AG09319 (cell line): ENCODE data around the gene CHERP.
"Not testable (repeated sequence)": the region's sequence is repeated elsewhere in the genome, so short reads cannot be mapped to it uniquely, and the experiment has no call there.

Experiments used
- DNase-seq: peaks from one replicate; pipeline ENCODE4 v3.0.0-alpha.2; 2010; ENCODE audit warnings: low read depth; ENCODE audit errors: extremely low read depth
- TF ChIP-seq, protein P1 (sequence below): IDR thresholded peaks from 2 replicates; pipeline ENCODE4 v1.5.1; 2011; ENCODE audit warnings: low read depth, mild to moderate bottlenecking, inconsistent platforms, low read length, moderate library complexity

CHERP gene

DNA sequence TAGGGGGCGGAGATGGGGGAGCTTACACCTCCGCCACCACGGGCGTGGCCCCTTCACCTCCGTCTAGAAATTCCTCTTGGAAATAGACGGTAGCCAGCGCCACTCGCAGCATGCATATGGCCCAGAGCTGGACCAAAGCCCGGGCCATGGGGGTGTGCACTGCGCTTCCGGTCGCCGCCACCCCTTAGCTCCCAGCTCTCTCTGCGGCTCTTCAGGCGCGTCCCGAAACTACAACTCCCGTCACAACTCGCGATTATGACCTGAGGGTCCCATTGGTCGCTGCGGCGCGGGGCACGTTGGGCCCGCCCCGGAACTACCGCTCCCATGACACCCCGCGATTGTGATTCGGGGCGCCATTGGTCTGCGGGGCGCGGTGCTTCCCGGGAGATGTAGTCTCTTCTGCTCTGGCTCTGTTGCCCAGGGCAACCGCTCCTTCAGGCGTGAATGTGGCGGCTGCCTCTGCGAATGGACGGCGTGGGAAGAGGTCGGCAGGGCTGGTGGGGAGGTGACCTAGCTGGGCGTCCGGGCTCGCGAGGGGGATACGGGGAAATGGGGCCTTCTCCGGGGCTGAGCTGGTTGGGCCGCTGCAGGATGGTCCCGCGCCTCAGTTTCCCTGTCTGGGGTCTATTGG lies 46.1 kb downstream of the CHERP start, which contains the start of the genes C19orf44 and CALR3:
C19orf44 (plus strand) TSS at position 413 of the 631 bp plus-strand sequence. CDS start 4,399 bp downstream, outside the sequence.
CALR3 (minus strand) TSS at position 186 of the 631 bp plus-strand sequence; CDS start at position 148, 38 bp downstream.
- TF ChIP-seq, protein P1, sequence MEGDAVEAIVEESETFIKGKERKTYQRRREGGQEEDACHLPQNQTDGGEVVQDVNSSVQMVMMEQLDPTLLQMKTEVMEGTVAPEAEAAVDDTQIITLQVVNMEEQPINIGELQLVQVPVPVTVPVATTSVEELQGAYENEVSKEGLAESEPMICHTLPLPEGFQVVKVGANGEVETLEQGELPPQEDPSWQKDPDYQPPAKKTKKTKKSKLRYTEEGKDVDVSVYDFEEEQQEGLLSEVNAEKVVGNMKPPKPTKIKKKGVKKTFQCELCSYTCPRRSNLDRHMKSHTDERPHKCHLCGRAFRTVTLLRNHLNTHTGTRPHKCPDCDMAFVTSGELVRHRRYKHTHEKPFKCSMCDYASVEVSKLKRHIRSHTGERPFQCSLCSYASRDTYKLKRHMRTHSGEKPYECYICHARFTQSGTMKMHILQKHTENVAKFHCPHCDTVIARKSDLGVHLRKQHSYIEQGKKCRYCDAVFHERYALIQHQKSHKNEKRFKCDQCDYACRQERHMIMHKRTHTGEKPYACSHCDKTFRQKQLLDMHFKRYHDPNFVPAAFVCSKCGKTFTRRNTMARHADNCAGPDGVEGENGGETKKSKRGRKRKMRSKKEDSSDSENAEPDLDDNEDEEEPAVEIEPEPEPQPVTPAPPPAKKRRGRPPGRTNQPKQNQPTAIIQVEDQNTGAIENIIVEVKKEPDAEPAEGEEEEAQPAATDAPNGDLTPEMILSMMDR: no peak; the same call in 1 of the 2 replicates
- peak; percentile 93 for DNase-seq

DNA sequence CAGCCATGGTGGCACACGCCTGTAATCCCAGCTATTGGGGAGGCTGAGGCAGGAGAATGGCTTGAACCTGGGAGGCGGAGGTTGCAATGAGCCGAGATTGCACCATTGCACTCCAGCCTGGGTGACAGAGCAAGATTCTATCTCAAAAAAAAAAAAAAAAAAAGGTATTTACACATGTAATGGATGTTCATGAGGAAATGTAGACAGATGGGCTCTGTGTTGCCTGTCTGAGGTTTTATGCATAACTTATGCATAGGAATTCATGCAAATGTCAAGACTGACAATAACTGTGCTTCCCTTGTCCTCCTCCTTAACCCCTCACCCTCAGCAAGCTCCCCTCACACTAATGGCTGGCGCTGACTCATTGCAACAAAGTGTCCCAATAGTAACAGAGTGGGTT lies 55.8 kb downstream of the CHERP start:
- DNase-seq: not testable (repeated sequence)

DNA sequence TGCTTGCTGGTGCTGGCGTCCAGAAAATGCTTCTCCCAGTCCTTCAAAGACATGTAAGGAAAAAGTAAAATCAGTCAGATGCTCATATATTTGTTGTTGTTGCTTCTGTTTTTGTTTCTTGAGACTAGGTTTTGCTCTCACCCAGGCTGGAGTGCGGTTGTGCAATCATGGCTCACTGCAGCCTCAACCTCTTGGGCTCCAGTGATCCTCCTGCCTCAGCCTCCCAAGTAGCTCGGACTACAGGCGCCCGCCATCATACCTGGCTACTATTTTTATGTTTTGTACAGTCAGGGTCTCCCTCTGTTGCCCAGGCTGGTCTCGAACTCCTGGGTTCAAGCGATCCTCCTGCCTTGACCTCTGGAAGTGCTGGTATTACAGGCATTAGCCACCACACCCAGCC lies 59.5 kb downstream of the CHERP start:
- TF ChIP-seq, protein P1: no peak
- no peak for DNase-seq

DNA sequence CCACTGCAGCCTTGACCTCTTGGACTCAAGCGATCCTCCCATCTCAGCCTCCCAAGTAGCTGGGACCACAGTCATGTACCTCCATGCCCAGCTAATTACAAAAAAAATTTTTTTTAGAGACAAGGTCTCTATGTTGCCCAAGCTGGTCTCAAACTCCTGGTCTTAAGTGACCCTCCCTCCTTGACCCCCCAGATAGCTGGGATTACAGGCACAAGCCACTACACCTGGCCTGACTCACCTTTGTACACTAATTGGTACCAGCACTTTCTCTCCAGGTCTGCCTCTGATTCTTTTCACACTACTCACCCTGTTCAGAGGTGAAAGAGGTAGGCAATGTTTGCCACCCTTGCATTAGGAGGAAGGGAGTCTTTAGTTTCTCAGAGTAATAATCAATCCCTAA lies 64.9 kb downstream of the CHERP start:
- DNase-seq: no peak
- TF ChIP-seq, protein P1: no peak

DNA sequence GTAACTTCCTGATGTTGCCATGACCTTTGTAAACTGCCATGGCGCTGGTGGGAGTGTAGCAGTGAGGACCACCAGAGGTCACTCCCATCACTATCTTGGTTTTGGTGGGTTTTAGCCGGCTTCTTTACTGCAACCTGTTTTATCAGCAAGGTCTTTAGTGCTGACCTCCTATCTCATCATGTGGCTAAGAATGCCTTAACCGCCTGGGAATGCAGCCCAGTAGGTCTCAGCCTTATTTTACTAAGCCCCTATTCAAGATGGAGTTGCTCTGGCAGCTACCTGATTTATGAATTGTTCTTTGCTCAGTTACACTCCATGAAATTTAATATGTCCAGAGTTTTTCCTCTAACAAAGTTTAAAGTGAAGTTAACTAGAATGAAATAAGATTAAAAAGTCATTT lies 65.8 kb downstream of the CHERP start:
- no peak for DNase-seq
- TF ChIP-seq, protein P1: no peak

DNA sequence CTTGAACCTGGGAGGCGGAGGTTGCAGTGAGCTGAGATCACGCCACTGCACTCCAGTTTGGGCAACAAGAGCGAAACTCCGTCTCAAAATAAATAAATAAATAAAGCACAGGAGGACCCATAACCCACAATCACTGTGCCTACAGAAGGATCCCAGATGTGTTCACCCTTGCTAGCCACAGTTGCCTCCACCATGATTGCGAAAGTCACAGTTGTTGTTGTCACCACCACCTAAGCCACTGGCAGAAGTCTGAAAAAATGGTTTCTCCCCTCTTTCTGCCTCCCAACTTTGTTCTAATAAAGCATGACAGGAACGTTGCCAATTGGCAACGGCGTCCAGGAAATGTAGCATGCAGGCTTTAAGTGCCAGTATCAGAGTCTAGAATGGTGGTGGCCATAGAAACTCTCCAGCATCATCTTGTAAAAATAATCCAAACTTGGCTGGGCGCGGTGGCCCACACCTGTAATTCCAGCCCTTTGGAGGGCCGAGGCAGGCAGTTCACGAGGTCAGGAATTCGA lies 68.3 kb downstream of the CHERP start:
- DNase-seq: no peak
- TF ChIP-seq, protein P1: no peak

DNA sequence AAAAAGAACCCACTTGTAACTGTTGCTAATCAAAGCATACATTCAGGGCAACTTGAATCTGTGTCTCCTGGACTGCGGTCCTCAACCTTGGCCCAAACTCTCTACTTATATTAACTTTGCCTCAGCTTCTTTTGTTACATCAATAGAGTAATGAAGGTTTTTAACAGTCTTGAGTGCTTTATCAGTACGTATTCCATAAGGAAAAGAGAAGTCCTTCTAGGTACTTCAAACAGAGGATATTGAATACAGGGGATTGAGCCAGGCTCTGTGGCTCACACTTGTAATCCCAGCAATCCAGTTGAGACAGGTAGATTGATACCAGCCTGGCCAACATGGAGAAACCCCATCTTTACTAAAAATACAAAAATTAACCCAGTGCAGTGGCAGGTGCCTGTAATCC lies 69.2 kb downstream of the CHERP start:
- TF ChIP-seq, protein P1: no peak
- DNase-seq: no peak

DNA sequence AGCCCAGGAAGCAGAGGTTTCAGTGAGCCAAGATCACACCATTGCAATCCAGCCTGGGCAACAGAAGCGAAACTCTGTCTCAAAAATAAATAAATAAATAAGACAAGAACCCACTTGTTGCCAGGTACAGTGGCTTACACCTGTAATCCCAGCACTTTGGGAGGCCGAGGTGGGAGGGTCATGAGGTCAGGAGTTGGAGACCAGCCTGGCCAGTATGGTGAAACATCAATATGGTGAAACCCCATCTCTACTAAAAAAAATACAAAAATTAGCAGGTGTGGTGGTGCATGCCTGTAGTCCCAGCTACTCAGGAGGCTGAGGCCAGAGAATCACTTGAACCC lies 69.7 kb downstream of the CHERP start:
- DNase-seq: not testable (repeated sequence)
